ENCODE results near the gene COL11A1. TPM values are rescaled to one million over a fixed set of nuclear protein-coding genes. Genes with fewer than 3 reads are reported as not detected.

Gene COL11A1
- total and polyA plus RNA-seq, 2 of the 4 experiments (the other 2 are of a cell fraction), result 4.6 to 5.2 TPM

- Histone ChIP-seq H3K27me3 (ENCODE audit: control insufficient read depth, insufficient read depth, low read length) (no peaks in the 10 kb centered on the region), H4K8ac (ENCODE audit: low read depth in 2 of 2, low read length in 2 of 2) (no peak overlapping the region), H2BK15ac (ENCODE audit: low read depth, low read length) (no peak overlapping the region), H2AK9ac (replicated peaks; ENCODE audit: low read depth, low read length, poor library complexity) (no peak overlapping the region), H3K56ac (ENCODE audit: extremely low read depth, insufficient read depth, low read length) (no peak overlapping the region), H3K9me1 (ENCODE audit: insufficient read depth, low read length) (no peaks in the 10 kb centered on the region), H4K91ac (ENCODE audit: insufficient read depth, low read depth, low read length) (no peak overlapping the region), H3K18ac (ENCODE audit: low read depth, low read length) (no peak overlapping the region), H2AK5ac (ENCODE audit: low read depth, low read length) (no peak overlapping the region), H3K27ac (ENCODE audit: insufficient read depth, low read length) (no peak overlapping the region), H3K4ac (ENCODE audit: low read depth, low read length) (no peak overlapping the region), H3K9me3 (ENCODE audit: control insufficient read depth, insufficient read depth, low read length) (no peaks in the 10 kb centered on the region), H3K36me3 (ENCODE audit: control insufficient read depth, insufficient read depth, low read length) (no peaks in the 10 kb centered on the region), H3K9ac (ENCODE audit: low read depth, low read length) (no peak overlapping the region), H2BK5ac (ENCODE audit: low read depth, low read length, poor library complexity, severe bottlenecking) (peak overlapping the region; percentile 80), H3K4me3 (ENCODE audit: insufficient read depth, low read depth, low read length) (no peak overlapping the region), H3K23ac (ENCODE audit: low read depth, low read length) (no peak overlapping the region), H4K5ac (ENCODE audit: low read depth, low read length) (no peak overlapping the region), H3K4me2 (ENCODE audit: low read depth, low read length) (peak overlapping the region; percentile 46), H2BK20ac (ENCODE audit: low read depth, low read length) (no peak overlapping the region), H3K4me1 (ENCODE audit: control insufficient read depth, insufficient read depth, low read length) (no peaks in the 10 kb centered on the region), H2AFZ (replicated peaks; ENCODE audit: low read length, poor library complexity) (no peak overlapping the region), H3K14ac (replicated peaks; ENCODE audit: low read depth, low read length) (no peak overlapping the region), H2BK120ac (ENCODE audit: low read depth, low read length) (peak overlapping the region; percentile 61; the same call in 1 of the 2 replicates), H4K20me1 (ENCODE audit: insufficient read depth, low read length) (no peaks in the 10 kb centered on the region), H3K79me1 (ENCODE audit: low read depth in 1 of 2, low read length in 2 of 2) (no peaks in the 10 kb centered on the region)
- intact Hi-C loops (cut with micrococcal nuclease), result no loop called here
- WGBS, 2 experiments (ENCODE audit: extremely low coverage in 2 of 2, insufficient read length in 1 of 2), result no CpG with 5 or more reads among the region's 3 CpGs
- dilution Hi-C loops (cut with HindIII; ENCODE audit: low sequenced_read_pairs, unreplicated experiment), result no loop called here
- ChIA-PET POLR2A (ENCODE audit: unreplicated experiment) (no interaction called here), CTCF (no interaction called here)
- DNase-seq, result peak; percentile 75
- in situ Hi-C loops (cut with MboI; ENCODE audit: low sequenced_read_pairs), result no loop called here
- BruUV-seq (replicated peaks), result no TSS peak
- TF ChIP-seq FOS (IDR thresholded peaks at IDR 0.05; ENCODE audit: low read depth, low read length), result peak; percentile 57; the same call in 1 of the 2 replicates
- no peak for TF ChIP-seq CTCF (conservative IDR thresholded peaks at IDR 0.05; ENCODE audit: low read depth, low read length)
- peak; percentile 95 for ATAC-seq (ENCODE audit: low read depth)
Measured at GRCh38 chr1:102897557-102897956, 210.8 kb downstream of the COL11A1 start.

Measured in IMR-90 (cell line).